Type B pancreatic cell (in vitro differentiated cells): ENCODE data around the gene STAT6. TPM values are rescaled to one million over a fixed set of nuclear protein-coding genes. Genes with fewer than 3 reads are reported as not detected.

Experiments used
- DNase-seq: peaks from one replicate; pipeline ENCODE4 v3.0.0; 2021; ENCODE audit warnings: mixed read lengths; ENCODE audit not compliant: unreplicated experiment; ENCODE audit errors: extremely low spot score
- H3K27ac Mint-ChIP-seq: 2 replicates; pipeline ENCODE4 v1.8.0; 2021; ENCODE audit warnings: mild to moderate bottlenecking, mixed read lengths
- H3K27me3 Mint-ChIP-seq: 2 replicates; pipeline ENCODE4 v1.8.0; 2021; ENCODE audit warnings: mixed read lengths
- H3K36me3 Mint-ChIP-seq: 2 replicates; pipeline ENCODE4 v1.8.0; 2021; ENCODE audit warnings: mixed read lengths
- H3K4me1 Mint-ChIP-seq: one replicate; pipeline ENCODE4 v1.8.0; 2021; ENCODE audit warnings: mixed read lengths; ENCODE audit not compliant: unreplicated experiment
- H3K4me3 Mint-ChIP-seq: 2 replicates; pipeline ENCODE4 v1.8.0; 2021; ENCODE audit warnings: mild to moderate bottlenecking, mixed read lengths
- H3K9me3 Mint-ChIP-seq: 2 replicates; pipeline ENCODE4 v1.8.0; 2021; ENCODE audit warnings: mixed read lengths
- CTCF ChIP-seq: fragments of 200-600 bp; sonication (generic); conservative IDR thresholded peaks from 2 replicates; pipeline ENCODE4 v1.5.0; 2021; ENCODE audit warnings: antibody characterized with exemption, mild to moderate bottlenecking
- total RNA-seq: library from RNA; stranded (reverse); gene quantifications from 2 replicates; pipeline ENCODE4 v1.2.1, GENCODE V29; 2021; ENCODE audit warnings: low replicate concordance

Gene STAT6
- total RNA-seq, 1 donor from 2014 or later: 83.4 TPM

GRCh38 chr12:57119294-57120085 lies 8.3 kb upstream of the STAT6 start:
- no peak for TF ChIP-seq CTCF
- no peak for DNase-seq
- Mint-ChIP-seq H3K9me3 (no peaks in the 10 kb centered on the region), H3K27me3 (peaks cover 2% of the 10 kb centered on the region), H3K27ac (no peak overlapping the region), H3K4me3 (no peak overlapping the region), H3K36me3 (no peaks in the 10 kb centered on the region), H3K4me1 (peaks cover 3% of the 10 kb centered on the region)

- Mint-ChIP-seq H3K4me3 (no peak overlapping the region), H3K27ac (no peak overlapping the region), H3K9me3 (no peaks in the 10 kb centered on the region), H3K4me1 (no peaks in the 10 kb centered on the region), H3K27me3 (peaks cover 2% of the 10 kb centered on the region), H3K36me3 (no peaks in the 10 kb centered on the region)
- no peak for TF ChIP-seq CTCF
- DNase-seq: no peak
Measured at GRCh38 chr12:57118711-57119271, 7.6 kb upstream of the STAT6 start.

- Mint-ChIP-seq H3K27me3 (peaks cover 6% of the 10 kb centered on the region), H3K4me3 (no peak overlapping the region), H3K27ac (no peak overlapping the region), H3K36me3 (no peaks in the 10 kb centered on the region), H3K9me3 (no peaks in the 10 kb centered on the region), H3K4me1 (peaks cover 10% of the 10 kb centered on the region)
- TF ChIP-seq CTCF: no peak
- no peak for DNase-seq
Measured at GRCh38 chr12:57116580-57117281, 5.6 kb upstream of the STAT6 start.

- Mint-ChIP-seq H3K36me3 (no peaks in the 10 kb centered on the region), H3K27ac (peak overlapping the region; percentile 99), H3K9me3 (no peaks in the 10 kb centered on the region), H3K4me3 (peak overlapping the region; percentile 96), H3K4me1 (peaks cover 31% of the 10 kb centered on the region), H3K27me3 (peaks cover 6% of the 10 kb centered on the region)
- DNase-seq: no peak
- TF ChIP-seq CTCF: peak; percentile 95
Measured at GRCh38 chr12:57112492-57113294, 1.5 kb upstream of the STAT6 start.
